ENCODE results near the gene CATSPERB. TPM values are rescaled to one million over a fixed set of nuclear protein-coding genes. Genes with fewer than 3 reads are reported as not detected.

Gene CATSPERB
- total and polyA plus RNA-seq, 2 donors (not counting 3 experiments of a cell fraction or from before 2014, with no cell fraction given) = not detected

DNA sequence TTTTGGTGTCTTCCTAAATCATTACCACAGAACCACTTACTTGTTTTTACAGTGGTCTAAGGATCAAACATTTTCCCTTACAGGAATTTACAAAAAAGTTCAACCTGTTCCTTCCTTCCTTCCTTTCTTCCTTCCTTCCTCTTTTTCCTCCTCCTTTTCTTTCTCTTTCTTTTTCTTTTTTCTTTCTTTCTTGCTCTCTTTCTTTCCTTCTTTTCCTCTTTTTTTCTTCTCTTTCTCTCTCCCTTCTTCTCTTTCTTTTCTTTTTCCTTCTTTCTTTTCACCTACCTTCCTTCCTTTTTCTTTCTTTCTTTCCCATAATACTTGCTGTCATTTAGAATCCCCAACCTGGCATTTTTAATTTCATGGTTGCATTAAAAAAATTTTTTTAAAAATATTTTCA lies 162.6 kb downstream of the CATSPERB start:
- BruUV-seq (replicated peaks) = no TSS peak

More for the DNA sequence above, 162.6 kb downstream of the CATSPERB start:
- TF ChIP-seq MYC (IDR thresholded peaks at IDR 0.05; ENCODE audit: low read depth, low read length) (no peak), POLR2A (IDR thresholded peaks at IDR 0.05; ENCODE audit: low read depth, low read length) (no peak), FOS (IDR thresholded peaks at IDR 0.05; ENCODE audit: borderline replicate concordance, insufficient read depth, low read length) (no peak), MAX (IDR thresholded peaks at IDR 0.05; ENCODE audit: insufficient read depth, insufficient read length) (no peak), JUN (IDR thresholded peaks at IDR 0.05; ENCODE audit: borderline replicate concordance, insufficient read depth, insufficient read length, low read depth) (no peak), EZH2 (IDR thresholded peaks at IDR 0.05; ENCODE audit: borderline replicate concordance, low read depth, low read length, severe bottlenecking) (no peak), POLR2AphosphoS5 (IDR thresholded peaks at IDR 0.05; ENCODE audit: insufficient read depth, low read depth, low read length) (no peak), GATA2 (IDR thresholded peaks at IDR 0.05; ENCODE audit: insufficient read depth, insufficient read length, low read depth, low read length) (no peak)
- TF ChIP-seq, protein P1, sequence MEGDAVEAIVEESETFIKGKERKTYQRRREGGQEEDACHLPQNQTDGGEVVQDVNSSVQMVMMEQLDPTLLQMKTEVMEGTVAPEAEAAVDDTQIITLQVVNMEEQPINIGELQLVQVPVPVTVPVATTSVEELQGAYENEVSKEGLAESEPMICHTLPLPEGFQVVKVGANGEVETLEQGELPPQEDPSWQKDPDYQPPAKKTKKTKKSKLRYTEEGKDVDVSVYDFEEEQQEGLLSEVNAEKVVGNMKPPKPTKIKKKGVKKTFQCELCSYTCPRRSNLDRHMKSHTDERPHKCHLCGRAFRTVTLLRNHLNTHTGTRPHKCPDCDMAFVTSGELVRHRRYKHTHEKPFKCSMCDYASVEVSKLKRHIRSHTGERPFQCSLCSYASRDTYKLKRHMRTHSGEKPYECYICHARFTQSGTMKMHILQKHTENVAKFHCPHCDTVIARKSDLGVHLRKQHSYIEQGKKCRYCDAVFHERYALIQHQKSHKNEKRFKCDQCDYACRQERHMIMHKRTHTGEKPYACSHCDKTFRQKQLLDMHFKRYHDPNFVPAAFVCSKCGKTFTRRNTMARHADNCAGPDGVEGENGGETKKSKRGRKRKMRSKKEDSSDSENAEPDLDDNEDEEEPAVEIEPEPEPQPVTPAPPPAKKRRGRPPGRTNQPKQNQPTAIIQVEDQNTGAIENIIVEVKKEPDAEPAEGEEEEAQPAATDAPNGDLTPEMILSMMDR (IDR thresholded peaks at IDR 0.05; ENCODE audit: extremely low read depth in 1 of 2, insufficient read depth in 1 of 2, low read depth in 1 of 2, low read length in 2 of 2) = no peak
- Histone ChIP-seq H3K9me3 (replicated peaks; ENCODE audit: control insufficient read depth, insufficient read depth, low read length) (no peaks in the 10 kb centered on the region), H3K36me3 (ENCODE audit: control insufficient read depth in 2 of 2, extremely low read depth in 1 of 2, insufficient read depth in 2 of 2, low read length in 2 of 2) (no peaks in the 10 kb centered on the region), H3K27ac (ENCODE audit: insufficient read depth, low read depth, low read length) (no peak overlapping the region), H2AFZ (ENCODE audit: low read depth, low read length) (no peak overlapping the region), H3K4me3 (replicated peaks in 1 of 3; ENCODE audit: insufficient read depth in 1 of 3, low read depth in 1 of 3, low read length in 3 of 3) (no peak overlapping the region), H3K79me2 (ENCODE audit: control insufficient read depth, insufficient read depth, low read length) (no peaks in the 10 kb centered on the region), H3K4me1 (ENCODE audit: control insufficient read depth, extremely low read depth, insufficient read depth, low read length) (no peaks in the 10 kb centered on the region), H3K9me1 (replicated peaks; ENCODE audit: control insufficient read depth, extremely low read depth, insufficient read depth, low read length) (no peaks in the 10 kb centered on the region), H3K27me3 (ENCODE audit: control insufficient read depth in 2 of 2, insufficient read depth in 2 of 2, low read length in 2 of 2) (peaks cover 6 to 12% of the 10 kb centered on the region in 2 experiments), H3K4me2 (ENCODE audit: insufficient read depth, low read length) (no peak overlapping the region), H3K9ac (replicated peaks; ENCODE audit: extremely low read depth, insufficient read depth, low read length) (no peak overlapping the region), H4K20me1 (replicated peaks; ENCODE audit: control insufficient read depth, extremely low read depth, insufficient read depth, low read length) (no peaks in the 10 kb centered on the region)
- POLR2A ChIA-PET = no interaction called here
- no peak for FAIRE-seq
- dilution Hi-C loops (cut with MboI; ENCODE audit: extremely low pct_ligation_motif_present, low sequenced_read_pairs) = no loop called here
- no peak for DNase-seq (ENCODE audit: low read depth, low spot score)
- intact Hi-C loops (cut with micrococcal nuclease) = no loop called here
- CTCF ChIA-PET = no interaction called here

All from endothelial cell of umbilical vein (primary cell).